Raji (cell line): Measurements from ENCODE around the gene CCDC112.

Source experiments
- POLR2A ChIP-seq: IDR thresholded peaks from 2 replicates; pipeline ENCODE4 v1.6.1; 2011; ENCODE audit warnings: low read depth, low read length, control low read depth; ENCODE audit not compliant: insufficient read depth

The CCDC112 gene

GRCh38 chr5:115325296-115325959, 29.0 kb upstream of the CCDC112 start:
- no peak for TF ChIP-seq POLR2A

DNA sequence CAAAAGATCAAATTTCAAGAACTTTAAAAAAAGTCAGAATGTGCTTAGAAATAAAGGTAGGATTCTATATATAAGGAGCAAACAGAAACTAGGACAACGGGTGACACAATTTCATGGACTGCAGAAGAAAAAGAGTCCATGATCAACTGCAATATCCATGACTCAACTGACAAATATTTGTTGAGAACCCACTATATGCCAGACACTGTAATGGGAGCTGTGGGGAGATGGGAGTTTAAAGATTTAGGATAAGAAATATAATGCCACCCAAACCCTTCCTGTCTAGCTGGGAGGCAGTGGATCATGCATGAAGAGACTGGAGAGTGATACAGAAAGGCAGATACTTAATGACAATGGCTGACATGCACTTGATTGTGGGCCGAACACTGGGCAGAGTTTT, 27.6 kb upstream of the CCDC112 start:
- no peak for TF ChIP-seq POLR2A

GRCh38 chr5:115322729-115323128, 26.3 kb upstream of the CCDC112 start:
- TF ChIP-seq POLR2A = no peak

DNA sequence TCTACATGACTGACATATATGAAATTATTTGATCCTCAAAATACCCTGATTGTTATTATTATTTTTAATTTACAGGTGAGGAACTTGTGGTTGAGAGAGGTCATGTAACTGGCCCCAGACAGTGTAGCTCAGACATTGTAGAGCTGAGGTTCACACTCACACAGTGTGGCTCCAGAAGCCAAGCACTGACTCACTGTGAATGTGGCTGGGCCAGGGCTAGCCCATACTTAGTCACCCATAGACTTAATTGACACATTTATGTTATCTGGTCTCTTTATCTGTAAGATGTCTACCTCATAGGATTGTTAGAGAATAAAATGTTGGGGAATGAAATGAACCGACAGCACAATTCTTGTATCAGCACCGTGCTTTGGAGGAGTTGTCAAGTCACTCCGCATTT, 24.9 kb upstream of the CCDC112 start:
- no peak for TF ChIP-seq POLR2A

- TF ChIP-seq POLR2A = no peak
These were observed 24.1 kb upstream of the CCDC112 start for GRCh38 chr5:115320515-115320914.

GRCh38 chr5:115320006-115320405, 23.6 kb upstream of the CCDC112 start:
- no peak for TF ChIP-seq POLR2A

DNA sequence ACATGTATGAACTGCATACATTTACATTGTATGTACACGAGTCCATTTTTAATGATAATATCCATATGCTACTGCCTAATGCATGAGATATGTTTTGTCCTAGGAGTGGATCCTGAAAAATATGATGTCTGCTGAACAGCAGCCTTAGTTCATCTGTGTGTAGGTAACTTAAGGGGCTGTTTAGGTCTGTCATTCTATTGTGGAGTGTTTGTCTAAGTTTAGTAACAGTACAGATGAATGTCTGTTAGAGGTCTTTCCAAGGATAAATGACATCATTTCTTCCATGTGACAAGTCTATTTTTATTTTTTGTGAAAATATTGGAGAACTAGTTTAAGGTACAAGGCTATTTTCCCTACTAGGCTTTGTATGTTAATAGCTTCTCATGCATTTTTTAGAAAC, 22.6 kb upstream of the CCDC112 start:
- TF ChIP-seq POLR2A = no peak

GRCh38 chr5:115317736-115318135, 21.3 kb upstream of the CCDC112 start:
- TF ChIP-seq POLR2A = no peak

- TF ChIP-seq POLR2A = no peak
These were observed 20.9 kb upstream of the CCDC112 start for GRCh38 chr5:115317320-115317719.

- TF ChIP-seq POLR2A = no peak
These were observed 17.2 kb upstream of the CCDC112 start for GRCh38 chr5:115313632-115314031.

DNA sequence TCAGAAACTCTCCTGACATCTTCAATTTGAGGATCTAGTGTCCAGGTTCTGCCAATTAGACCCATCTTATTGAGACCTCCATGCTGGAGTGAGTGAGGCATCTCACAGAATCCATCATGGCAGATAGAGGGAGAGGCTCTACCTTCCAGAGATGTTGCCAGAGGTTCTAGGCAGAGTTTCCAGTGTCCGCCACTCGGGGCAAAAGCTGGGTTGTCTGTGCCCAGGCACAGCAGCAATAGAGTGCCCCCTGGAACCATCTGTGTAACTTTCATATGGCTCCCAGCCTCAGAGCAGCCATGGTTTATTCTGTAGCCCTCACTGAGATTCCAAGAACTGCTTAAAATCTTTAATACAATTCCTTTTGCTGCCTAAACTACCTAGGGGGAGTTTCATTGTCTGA, 16.6 kb upstream of the CCDC112 start:
- no peak for TF ChIP-seq POLR2A

DNA sequence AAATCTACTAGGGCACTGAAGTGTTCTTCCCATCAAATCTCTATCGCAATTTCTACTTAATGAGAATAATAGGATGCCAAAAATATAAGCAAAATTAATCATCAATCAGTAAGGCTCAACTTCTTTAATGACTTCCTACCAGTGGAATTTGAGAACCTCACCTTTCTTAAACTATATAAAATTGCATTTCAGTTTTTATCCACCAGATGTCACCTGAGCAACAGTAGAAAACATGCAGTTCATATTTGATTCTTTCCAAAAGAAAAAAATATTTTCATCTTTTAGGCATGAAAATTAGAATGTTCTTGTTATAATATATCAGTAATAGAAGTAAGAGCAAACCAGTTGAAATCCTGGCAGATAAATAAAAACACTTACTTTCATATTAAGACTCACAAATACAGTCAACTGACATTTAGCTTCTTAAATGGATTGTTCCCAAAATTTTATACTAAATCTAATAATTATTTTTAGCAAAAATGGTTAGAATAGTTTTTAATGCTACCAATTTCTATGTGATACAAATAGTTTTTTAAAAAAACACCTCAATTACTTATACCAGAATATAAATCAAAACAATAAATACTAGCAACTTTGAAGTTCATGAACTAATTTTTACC, 13.4 kb upstream of the CCDC112 start:
- no peak for TF ChIP-seq POLR2A

- no peak for TF ChIP-seq POLR2A
These were observed 12.4 kb upstream of the CCDC112 start for GRCh38 chr5:115308815-115309214.

DNA sequence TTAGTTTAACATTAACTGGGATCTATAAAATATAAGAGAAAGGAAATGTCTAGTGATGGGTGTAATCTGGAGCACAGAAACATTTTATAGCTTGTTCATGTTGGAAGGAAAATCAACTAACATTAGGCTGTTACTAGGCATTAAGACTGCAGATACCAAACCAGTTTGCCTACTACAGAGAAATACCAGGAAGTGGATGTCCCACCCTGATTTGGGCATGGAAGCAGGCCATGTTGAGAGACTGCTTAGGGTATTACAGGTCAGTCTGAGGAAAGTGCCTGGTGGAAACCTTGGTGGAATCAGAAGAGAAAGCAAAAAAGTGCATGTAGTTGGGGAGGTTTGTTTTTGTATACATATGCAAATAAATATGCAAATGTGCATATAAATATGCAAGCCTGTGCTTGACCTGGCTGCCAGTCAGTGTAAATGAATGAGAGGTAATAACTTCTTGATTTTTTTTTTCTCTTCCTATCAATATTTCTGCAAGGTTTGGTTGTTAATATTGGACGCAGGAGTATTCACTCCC, 9.6 kb upstream of the CCDC112 start:
- no peak for TF ChIP-seq POLR2A

- no peak for TF ChIP-seq POLR2A
These were observed 8.0 kb upstream of the CCDC112 start for GRCh38 chr5:115304496-115304895.

- TF ChIP-seq POLR2A = no peak
These were observed 2.4 kb upstream of the CCDC112 start for GRCh38 chr5:115298811-115299210.

DNA sequence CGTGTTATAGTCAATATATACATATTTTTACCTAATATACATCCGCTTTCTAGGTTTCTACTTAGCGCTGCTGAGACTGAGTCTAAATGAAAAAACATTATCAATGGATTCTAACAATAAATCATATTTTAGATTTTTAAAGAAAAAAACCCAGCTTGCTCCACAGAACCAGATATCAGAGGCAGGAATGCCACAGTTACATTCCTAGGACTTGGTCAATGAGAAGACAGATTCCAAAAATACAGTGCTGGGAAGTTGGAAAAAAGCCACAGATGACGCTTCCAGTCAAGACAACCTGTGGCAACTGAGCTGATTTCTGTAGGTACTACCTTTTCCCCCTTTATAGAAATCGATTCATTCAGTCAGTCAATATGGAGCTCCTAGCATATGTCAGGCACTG, 577 bp upstream of the CCDC112 start:
- TF ChIP-seq POLR2A = no peak
